Breast epithelium (tissue), 3 donors: Measurements from ENCODE around the gene ZNF281.

ENCODE experiments used
- CTCF ChIP-seq, 3 donors: fragments of 450-650 bp; IDR thresholded peaks; one replicate each; pipeline ENCODE4 v1.5.1; 2016 to 2017; ENCODE audit warnings: antibody characterized with exemption in 3 of 3, mild to moderate bottlenecking in 3 of 3, moderate library complexity in 3 of 3
- POLR2A ChIP-seq: fragments of 450-650 bp; IDR thresholded peaks from one replicate; pipeline ENCODE4 v1.6.1; 2016; ENCODE audit warnings: antibody characterized with exemption, mild to moderate bottlenecking, moderate library complexity
- POLR2AphosphoS5 ChIP-seq, 3 donors: sonication (generic); formaldehyde crosslinking; IDR thresholded peaks; one replicate each; pipeline ENCODE4 v1.6.1; 2017; ENCODE audit warnings: antibody characterized with exemption in 3 of 3

- no peak for TF ChIP-seq CTCF (IDR thresholded peaks at IDR 0.05)
- no peak for TF ChIP-seq POLR2AphosphoS5 (IDR thresholded peaks at IDR 0.05)
- TF ChIP-seq POLR2A = no peak
Measured at GRCh38 chr1:200411406-200412257, 1.8 kb upstream of the ZNF281 start.
